Stimulated activated CD8-positive, alpha-beta memory T cell treated with anti-CD3 and anti-CD28 coated beads, Interleukin-7, amount 100 ng/mL, for 1 hour (primary cell): Measurements from ENCODE around the gene PCDHA11.
"Not testable (repeated sequence)": the region's sequence is repeated elsewhere in the genome, so short reads cannot be mapped to it uniquely, and the experiment has no call there.

Source experiments
- DNase-seq, 2 donors: peaks; one replicate each; pipeline ENCODE4 v3.0.0-alpha.2; 2020; ENCODE audit warnings: low read depth in 2 of 2

The PCDHA11 gene

GRCh38 chr5:140868721-140869554 lies at the start of gene PCDHA11:
Gene PCDHA11, plus strand, starts transcription at chr5:140868957. Its CDS starts 147 bp downstream, at chr5:140869104.
- no peak for DNase-seq

GRCh38 chr5:140821375-140822280 lies 47.1 kb upstream of the PCDHA11 start, which contains the start of gene PCDHA5:
Gene PCDHA5, plus strand, starts transcription at chr5:140821613.
- no peak for DNase-seq

GRCh38 chr5:140822281-140822629 lies 46.5 kb upstream of the PCDHA11 start:
- no peak for DNase-seq

- DNase-seq: not testable (repeated sequence)
Observed at GRCh38 chr5:140822969-140823368, 45.8 kb upstream of the PCDHA11 start.

GRCh38 chr5:140823475-140823874 lies 45.3 kb upstream of the PCDHA11 start:
- DNase-seq: no peak

GRCh38 chr5:140827704-140828361 lies 40.9 kb upstream of the PCDHA11 start, which contains the start of gene PCDHA6:
Gene PCDHA6, plus strand, starts transcription at chr5:140827960. Its CDS starts 132 bp downstream, at chr5:140828092.
- DNase-seq: no peak

GRCh38 chr5:140828362-140828737 lies 40.4 kb upstream of the PCDHA11 start:
- no peak for DNase-seq

GRCh38 chr5:140829511-140830501 lies 39.0 kb upstream of the PCDHA11 start:
- DNase-seq: not testable (repeated sequence)

- DNase-seq: no peak
Observed at GRCh38 chr5:140833993-140834392, 34.8 kb upstream of the PCDHA11 start, which contains the start of gene PCDHA7. Gene PCDHA7, plus strand, starts transcription at chr5:140834269. Its CDS starts 115 bp downstream, at chr5:140834384.

- DNase-seq: not testable (repeated sequence)
Observed at GRCh38 chr5:140834439-140835008, 34.2 kb upstream of the PCDHA11 start.

GRCh38 chr5:140835622-140836510 lies 32.9 kb upstream of the PCDHA11 start:
- DNase-seq: no peak

GRCh38 chr5:140840978-140841962 lies 27.5 kb upstream of the PCDHA11 start, which contains the start of gene PCDHA8:
Gene PCDHA8, plus strand, starts transcription at chr5:140841187. Its CDS starts 135 bp downstream, at chr5:140841322.
- DNase-seq: no peak

GRCh38 chr5:140842798-140843733 lies 25.7 kb upstream of the PCDHA11 start:
- no peak for DNase-seq

GRCh38 chr5:140848139-140849102 lies 20.3 kb upstream of the PCDHA11 start, which contains the start of gene PCDHA9:
Gene PCDHA9, plus strand, starts transcription at chr5:140848382. Its CDS starts 114 bp downstream, at chr5:140848496.
- DNase-seq: not testable (repeated sequence)
